ENCODE measurements around the gene SPAG8.

DNA sequence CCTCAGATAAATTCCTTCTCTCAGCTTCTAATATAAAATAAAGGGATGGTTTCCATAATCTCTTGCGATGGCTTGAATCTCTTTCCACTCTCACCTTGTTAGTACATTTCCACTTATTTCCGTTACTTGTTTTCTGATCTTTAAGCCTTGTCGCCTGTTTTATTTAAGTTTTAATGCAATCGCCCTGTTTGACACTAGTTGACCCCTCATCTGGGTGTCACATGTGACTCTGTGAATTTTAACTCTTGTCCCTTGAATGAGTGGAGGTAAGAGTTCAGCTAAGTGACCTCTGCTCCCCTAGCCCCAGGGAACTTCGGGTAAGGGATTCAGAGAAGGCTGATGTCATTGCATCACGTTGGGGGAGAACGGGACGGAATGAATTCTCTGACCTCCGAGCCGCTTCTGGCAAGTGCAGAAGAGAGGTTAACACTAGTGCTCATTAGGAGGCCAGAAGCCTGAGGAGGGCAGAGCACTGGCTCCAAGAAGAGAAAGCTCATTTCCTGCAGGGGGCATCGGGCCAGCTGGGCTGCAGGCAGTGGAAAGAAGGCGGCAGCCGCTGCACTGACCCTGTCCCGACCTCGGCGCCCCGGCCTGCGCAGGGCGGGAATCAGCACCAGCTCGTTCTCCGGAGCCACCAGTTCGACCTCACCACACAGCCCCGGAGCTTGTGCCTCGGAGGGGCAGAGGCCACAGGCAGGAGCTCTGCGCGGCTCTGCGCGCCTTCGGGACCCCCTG lies 2.2 kb upstream of the SPAG8 start:
- TF ChIP-seq POLR2A (IDR thresholded peaks at IDR 0.05) (no peak), EP300 (IDR thresholded peaks at IDR 0.05) (no peak)
